ES-I3 (cell line): ENCODE results near the gene GGTA1.
"Not testable (repeated sequence)": the region's sequence is repeated elsewhere in the genome, so short reads cannot be mapped to it uniquely, and the experiment has no call there.

Source experiments
- H3K36me3 ChIP-seq: 2 replicates; pipeline ENCODE4 v1.6.1; 2013; ENCODE audit warnings: mild to moderate bottlenecking, low read length, control low read depth, moderate library complexity; ENCODE audit not compliant: insufficient read depth
- H3K4me1 ChIP-seq: 2 replicates; pipeline ENCODE4 v1.6.1; 2013; ENCODE audit warnings: mild to moderate bottlenecking, control low read depth, low read length; ENCODE audit not compliant: insufficient read depth
- H3K9ac ChIP-seq: 2 replicates; pipeline ENCODE4 v1.6.1; 2013; ENCODE audit warnings: low read depth, mild to moderate bottlenecking, low read length, moderate library complexity
- H3K9me3 ChIP-seq: 2 replicates; pipeline ENCODE4 v1.6.1; 2013; ENCODE audit warnings: mild to moderate bottlenecking, low read length, moderate library complexity; ENCODE audit not compliant: control insufficient read depth, insufficient read depth

Gene GGTA1

DNA sequence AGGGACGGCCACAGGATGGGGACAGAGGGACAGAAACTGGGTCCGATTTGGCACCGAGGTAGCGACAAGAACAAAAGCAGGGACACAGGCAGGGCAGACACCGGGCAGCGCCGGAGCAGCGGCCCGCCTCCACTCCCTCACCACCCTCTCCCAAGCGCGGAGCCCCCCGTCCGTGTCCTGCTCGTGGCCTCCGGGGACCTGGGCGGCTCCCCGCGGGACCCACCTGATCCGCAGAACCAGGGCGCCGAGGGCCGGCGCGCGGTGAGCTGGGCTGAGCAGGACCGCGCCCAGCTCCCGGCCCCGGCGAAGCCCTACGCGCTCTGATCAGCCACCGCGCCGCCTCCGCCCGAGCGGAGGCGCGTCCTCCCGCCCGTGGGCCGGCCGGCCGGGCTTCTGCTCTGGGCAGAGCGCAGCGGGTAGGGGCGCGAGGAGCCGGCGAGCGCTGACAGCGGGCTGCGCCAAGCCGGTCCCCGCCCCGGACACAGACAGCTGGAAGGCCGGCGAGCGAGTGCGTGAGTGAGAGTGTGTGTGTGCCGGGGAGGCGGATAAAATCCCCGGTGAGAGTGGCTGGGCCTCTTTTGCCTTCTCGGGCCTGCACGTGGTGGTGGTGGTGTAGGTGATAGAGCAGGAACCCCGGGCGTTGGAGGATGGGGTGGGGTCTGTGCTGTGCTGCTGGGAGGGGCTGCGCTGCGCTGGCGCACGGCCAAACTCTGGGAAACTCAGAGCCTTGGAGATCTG, at the start of gene GGTA1:
GGTA1 (minus strand) TSS at position 418 of the 738 bp plus-strand sequence. CDS start 31,922 bp downstream, outside the sequence.
- peak within 1 kb of the TSS; percentile 63 for H3K9ac ChIP-seq
- no peaks in the 10 kb centered on the region for H3K36me3 ChIP-seq
- peaks cover 4% of the 10 kb centered on the region for H3K9me3 ChIP-seq
- peaks cover 11% of the 10 kb centered on the region for H3K4me1 ChIP-seq

DNA sequence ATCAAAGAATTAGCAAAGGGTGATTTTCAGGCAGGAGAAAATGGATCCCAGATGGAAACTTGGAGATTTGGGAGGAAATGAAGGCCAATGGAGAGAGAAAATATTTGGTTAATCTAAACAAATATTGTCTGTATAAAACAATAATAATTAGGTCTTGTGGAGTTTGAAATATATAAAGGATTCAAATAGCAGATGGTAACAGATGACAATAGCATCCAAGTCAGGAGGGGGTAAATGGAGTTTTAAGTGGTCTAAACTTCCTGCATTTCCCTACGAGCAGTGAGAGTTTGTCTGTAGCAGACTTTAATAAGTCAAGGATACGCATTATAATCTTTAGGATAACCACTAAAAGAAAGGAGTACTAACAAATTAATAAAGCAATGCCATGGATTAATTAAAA, 49.0 kb upstream of the GGTA1 start:
- Histone ChIP-seq H3K9me3 (no peaks in the 10 kb centered on the region), H3K9ac (no peak overlapping the region), H3K36me3 (no peaks in the 10 kb centered on the region), H3K4me1 (peaks cover 6% of the 10 kb centered on the region; the same call in 1 of the 2 replicates)

GRCh38 chr9:121545875-121546423, 46.3 kb upstream of the GGTA1 start:
- Histone ChIP-seq H3K36me3 (no peaks in the 10 kb centered on the region), H3K9me3 (no peaks in the 10 kb centered on the region), H3K9ac (peak overlapping the region; percentile 35; the same call in 1 of the 2 replicates), H3K4me1 (peaks cover 2% of the 10 kb centered on the region; the same call in 1 of the 2 replicates)

DNA sequence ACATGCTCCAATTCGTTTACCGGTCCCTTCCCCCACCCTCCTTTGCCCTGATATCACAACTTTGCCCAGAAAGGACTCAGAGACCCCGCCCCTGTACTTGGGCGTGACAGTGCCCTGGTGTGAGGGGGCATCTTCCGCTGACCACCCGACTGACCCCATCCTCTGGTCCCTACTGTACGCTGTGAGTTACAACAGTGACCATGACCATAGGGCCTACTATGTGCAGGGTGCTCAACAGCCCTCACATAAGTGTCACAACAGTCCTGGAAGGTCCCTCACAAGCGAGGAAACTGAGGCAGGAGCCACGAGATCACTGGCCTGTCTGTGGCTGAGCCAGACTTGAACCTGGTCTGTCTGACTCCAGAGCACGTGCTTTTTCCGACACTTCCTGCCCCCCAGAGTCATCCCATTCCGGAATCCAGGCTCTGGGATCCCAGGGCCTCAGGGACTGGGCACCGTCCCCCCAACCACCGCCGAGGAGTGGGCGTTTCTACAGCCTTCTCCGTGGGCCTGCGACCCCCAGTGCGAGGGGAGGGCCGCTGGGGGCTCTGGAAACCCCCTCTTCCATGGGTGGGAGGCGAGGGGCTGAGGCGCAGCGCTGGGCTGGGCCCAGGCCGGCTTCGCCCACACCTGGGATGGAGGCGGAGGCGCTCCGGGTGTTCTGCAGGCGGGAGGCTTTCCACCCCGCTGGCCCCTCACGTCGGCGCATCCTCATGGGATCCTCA, 45.7 kb upstream of the GGTA1 start:
- H3K9me3 ChIP-seq: no peaks in the 10 kb centered on the region
- H3K36me3 ChIP-seq: no peaks in the 10 kb centered on the region
- H3K4me1 ChIP-seq: no peaks in the 10 kb centered on the region; the same call in 1 of the 2 replicates
- peak overlapping the region; percentile 34; the same call in 1 of the 2 replicates for H3K9ac ChIP-seq

- H3K4me1 ChIP-seq: no peaks in the 10 kb centered on the region; the same call in 1 of the 2 replicates
- H3K36me3 ChIP-seq: no peaks in the 10 kb centered on the region
- no peak overlapping the region for H3K9ac ChIP-seq
- H3K9me3 ChIP-seq: no peaks in the 10 kb centered on the region
These were observed 42.4 kb upstream of the GGTA1 start for GRCh38 chr9:121542025-121542424.

- Histone ChIP-seq H3K9ac (no peak overlapping the region), H3K4me1 (no peaks in the 10 kb centered on the region; the same call in 1 of the 2 replicates), H3K9me3 (no peaks in the 10 kb centered on the region), H3K36me3 (no peaks in the 10 kb centered on the region)
These were observed 41.6 kb upstream of the GGTA1 start for GRCh38 chr9:121541256-121541655.

DNA sequence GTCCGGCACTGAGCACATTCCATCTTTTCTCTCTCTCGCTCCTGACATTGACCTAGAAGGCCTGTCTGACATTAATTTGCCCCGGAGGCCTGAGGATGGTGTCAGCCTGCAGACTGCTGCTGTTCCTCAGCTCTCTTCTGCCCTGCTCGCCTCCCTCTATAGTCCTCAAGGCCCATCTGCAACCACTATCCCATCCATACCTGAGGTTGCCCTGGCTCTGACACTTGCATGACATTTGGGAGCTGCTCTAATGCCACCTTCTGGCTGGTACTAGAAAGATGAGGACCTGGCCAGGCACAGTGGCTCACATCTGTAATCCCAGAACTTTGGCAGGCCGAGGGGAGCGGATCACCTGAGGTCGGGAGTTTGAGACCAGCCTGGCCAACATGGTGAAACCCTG, 38.6 kb upstream of the GGTA1 start:
- Histone ChIP-seq H3K9ac (no peak overlapping the region), H3K4me1 (no peaks in the 10 kb centered on the region), H3K9me3 (no peaks in the 10 kb centered on the region), H3K36me3 (no peaks in the 10 kb centered on the region)

GRCh38 chr9:121537283-121537682, 37.6 kb upstream of the GGTA1 start:
- H3K36me3 ChIP-seq: no peaks in the 10 kb centered on the region
- H3K9ac ChIP-seq: no peak overlapping the region
- H3K4me1 ChIP-seq: no peaks in the 10 kb centered on the region
- H3K9me3 ChIP-seq: no peaks in the 10 kb centered on the region

DNA sequence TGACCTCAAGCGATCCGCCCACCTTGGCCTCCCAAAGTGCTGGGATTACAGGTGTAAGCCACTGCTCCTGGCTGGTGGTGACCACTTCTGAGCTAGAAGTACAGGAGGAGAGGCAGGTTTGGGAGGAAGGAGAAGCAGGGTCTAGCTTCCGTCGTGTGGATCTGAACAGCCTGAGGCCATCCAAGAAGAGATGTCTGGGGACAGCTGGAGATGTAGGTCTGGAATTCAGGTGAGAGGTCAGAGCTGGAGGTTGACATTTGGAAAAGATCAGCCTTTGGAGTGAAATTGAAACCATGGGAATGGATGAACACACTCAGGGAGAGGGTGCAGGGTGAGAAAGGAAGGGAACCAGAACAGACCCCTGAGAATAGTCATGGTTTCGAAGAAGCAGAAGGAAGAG, 33.2 kb upstream of the GGTA1 start:
- Histone ChIP-seq H3K4me1 (no peaks in the 10 kb centered on the region), H3K9me3 (no peaks in the 10 kb centered on the region), H3K9ac (no peak overlapping the region), H3K36me3 (no peaks in the 10 kb centered on the region)

DNA sequence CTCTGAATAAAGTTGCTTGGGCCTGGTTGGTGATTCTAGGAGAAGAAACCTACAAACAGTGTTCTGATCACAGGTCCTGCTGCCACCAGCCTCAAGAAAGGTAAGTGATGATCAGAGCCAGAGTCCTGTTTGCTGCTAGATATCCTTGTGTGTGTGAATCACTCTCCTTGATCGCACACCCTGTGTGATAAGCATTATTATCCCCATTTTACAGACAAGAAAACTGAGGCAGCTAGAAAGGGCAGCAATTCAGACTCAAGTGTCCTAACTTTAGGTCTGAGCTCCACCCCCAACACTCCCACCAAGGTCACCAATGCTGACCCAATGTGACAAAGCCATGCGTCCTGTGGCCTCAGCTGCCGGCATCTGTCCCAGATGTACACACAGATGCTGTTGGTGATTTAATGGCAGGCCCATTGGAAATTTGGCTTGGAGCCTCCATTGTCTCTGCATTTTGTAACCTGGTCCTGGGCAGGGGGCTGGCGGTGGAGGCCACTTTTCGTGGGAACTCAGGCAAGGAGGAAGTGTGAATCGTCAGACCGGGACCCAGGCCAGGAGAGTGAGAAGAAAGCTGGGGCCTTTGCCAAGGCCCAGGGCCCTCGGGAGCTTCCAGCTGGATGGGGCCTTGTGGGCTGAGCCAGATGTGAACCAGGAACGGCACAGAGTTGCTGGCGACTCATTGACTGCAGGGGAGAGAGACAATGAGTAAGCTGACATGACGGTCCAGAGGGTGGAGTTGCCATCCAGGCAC, 29.8 kb upstream of the GGTA1 start:
- H3K4me1 ChIP-seq: no peaks in the 10 kb centered on the region
- no peak overlapping the region for H3K9ac ChIP-seq
- H3K9me3 ChIP-seq: no peaks in the 10 kb centered on the region
- H3K36me3 ChIP-seq: no peaks in the 10 kb centered on the region

DNA sequence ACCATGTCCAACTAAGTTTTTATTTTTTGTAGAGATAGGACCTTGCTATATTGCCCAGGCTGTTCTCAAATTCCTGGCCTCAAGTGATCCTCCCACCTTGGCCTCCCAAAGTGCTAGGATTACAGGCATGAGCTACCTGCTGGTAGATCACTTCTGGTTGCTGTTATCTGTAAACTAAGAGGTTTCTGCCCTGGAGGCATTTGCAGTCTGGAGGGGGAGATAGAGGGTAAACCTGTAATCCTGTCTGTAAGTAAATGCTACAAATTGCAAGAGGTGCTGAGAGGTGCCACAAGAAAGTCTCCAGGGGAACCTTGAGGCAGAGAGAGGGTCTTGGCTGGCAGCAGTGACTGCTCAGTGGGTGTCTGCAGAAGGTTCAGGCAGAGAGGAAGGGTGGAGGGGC, 29.0 kb upstream of the GGTA1 start:
- Histone ChIP-seq H3K9me3 (no peaks in the 10 kb centered on the region), H3K36me3 (no peaks in the 10 kb centered on the region), H3K9ac (no peak overlapping the region), H3K4me1 (no peaks in the 10 kb centered on the region)

DNA sequence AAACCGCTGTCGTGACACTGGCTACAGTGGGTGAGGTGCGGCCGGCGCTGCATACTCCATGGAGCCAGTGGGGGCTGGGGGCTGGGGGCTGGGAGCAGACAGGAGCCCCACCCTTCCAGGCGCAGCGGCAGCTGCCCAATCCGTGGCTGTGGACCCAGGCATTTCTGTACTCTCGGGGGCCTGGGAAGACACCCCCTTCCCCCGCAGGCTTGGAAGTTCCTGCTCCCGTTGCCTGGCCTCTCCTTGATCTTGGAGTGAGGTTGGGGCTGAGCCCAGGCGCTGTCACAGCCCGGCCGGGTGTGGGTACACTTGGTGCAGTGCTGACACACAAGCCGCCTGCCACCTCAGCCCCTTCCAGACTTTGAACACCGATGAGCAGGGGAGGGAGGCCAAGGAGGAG, 27.7 kb upstream of the GGTA1 start:
- Histone ChIP-seq H3K9ac (no peak overlapping the region), H3K9me3 (no peaks in the 10 kb centered on the region), H3K4me1 (no peaks in the 10 kb centered on the region), H3K36me3 (no peaks in the 10 kb centered on the region)

GRCh38 chr9:121519688-121520087, 20.0 kb upstream of the GGTA1 start:
- H3K9me3 ChIP-seq, H3K4me1 ChIP-seq, H3K9ac ChIP-seq, H3K36me3 ChIP-seq: not testable (repeated sequence)

DNA sequence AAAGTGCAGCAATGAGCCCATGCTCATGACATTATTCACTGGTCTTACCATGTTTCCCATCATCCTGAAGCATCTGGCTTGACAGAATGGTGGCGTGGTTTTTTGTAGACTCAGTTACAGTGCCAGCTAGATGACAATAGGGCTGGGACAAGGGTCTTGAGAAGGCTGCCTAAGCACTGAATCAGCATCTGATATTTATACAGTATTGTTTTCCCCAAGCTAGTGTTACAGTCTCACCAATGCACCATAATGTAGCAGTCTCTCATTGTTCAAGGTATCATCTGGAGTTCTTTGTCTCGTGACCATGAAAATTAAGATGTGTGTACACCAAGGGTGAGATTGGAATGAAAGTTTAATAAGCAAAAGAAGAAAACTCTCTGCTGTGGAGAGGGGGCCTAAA, 19.0 kb upstream of the GGTA1 start:
- Histone ChIP-seq H3K9me3 (peaks cover 4% of the 10 kb centered on the region), H3K9ac (no peak overlapping the region), H3K36me3 (no peaks in the 10 kb centered on the region), H3K4me1 (no peaks in the 10 kb centered on the region)
